CD14-positive monocyte (primary cell): ENCODE measurements around the gene C7. TPM values are rescaled to one million over a fixed set of nuclear protein-coding genes. Genes with fewer than 3 reads are reported as not detected.

Source experiments
- DNase-seq, 3 donors: peaks; one replicate each; pipeline ENCODE4 v3.0.0-alpha.2; 2011 to 2022
- H2AFZ ChIP-seq: 2 replicates; pipeline ENCODE4 v1.6.0; 2012; ENCODE audit warnings: mild to moderate bottlenecking, low read depth, low read length, inconsistent platforms; ENCODE audit not compliant: insufficient read depth, poor library complexity, severe bottlenecking
- H3K27ac ChIP-seq, 2 donors: 1 replicate in 1 of 2; 2 replicates in 1 of 2; pipeline ENCODE4 v1.5.1; 2012 to 2013; ENCODE audit warnings: low read length in 2 of 2, control low read depth in 1 of 2, inconsistent platforms in 1 of 2, low read depth in 1 of 2, mild to moderate bottlenecking in 1 of 2
- H3K27me3 ChIP-seq, 2 donors: one replicate each; pipeline versions ENCODE4 v1.6.0 to v1.6.1; 2011 to 2013; ENCODE audit warnings: low read length in 2 of 2; ENCODE audit not compliant: control insufficient read depth in 2 of 2, insufficient read depth in 2 of 2
- H3K36me3 ChIP-seq, 2 donors: replicated peaks in 1 of 2; 1 replicate in 1 of 2; 2 replicates in 1 of 2; pipeline versions ENCODE4 v1.5.1 to v1.6.1; 2012 to 2013; ENCODE audit warnings: low read length in 2 of 2, control low read depth in 1 of 2, inconsistent platforms in 1 of 2, mild to moderate bottlenecking in 1 of 2; ENCODE audit not compliant: insufficient read depth in 2 of 2, control insufficient read depth in 1 of 2
- H3K4me1 ChIP-seq, 2 donors: 1 replicate in 1 of 2; 2 replicates in 1 of 2; pipeline versions ENCODE4 v1.5.1 to v1.6.1; 2012 to 2013; ENCODE audit warnings: low read length in 2 of 2, control low read depth in 1 of 2, inconsistent platforms in 1 of 2, mild to moderate bottlenecking in 1 of 2, moderate library complexity in 1 of 2; ENCODE audit not compliant: insufficient read depth in 2 of 2, control insufficient read depth in 1 of 2
- H3K4me2 ChIP-seq: replicated peaks from 2 replicates; pipeline ENCODE3; 2012; ENCODE audit warnings: low read length, moderate library complexity, mild to moderate bottlenecking; ENCODE audit not compliant: poor library complexity, severe bottlenecking; ENCODE audit errors: extremely low read depth
- H3K4me3 ChIP-seq, 3 experiments: fragments of 200-600 bp in 1 of 3; sonication (generic) in 1 of 3; replicated peaks in 1 of 3; 1 replicate in 2 of 3; 2 replicates in 1 of 3; pipeline ENCODE4 v1.5.1; 2011 to 2013; ENCODE audit warnings: low read length in 3 of 3, mild to moderate bottlenecking in 3 of 3, control low read depth in 2 of 3, low read depth in 2 of 3, inconsistent platforms in 1 of 3, moderate library complexity in 1 of 3
- H3K79me2 ChIP-seq: 2 replicates; pipeline ENCODE4 v1.6.0; 2012; ENCODE audit warnings: mild to moderate bottlenecking, control low read depth, inconsistent platforms, low read length, moderate library complexity; ENCODE audit not compliant: insufficient read depth
- H3K9ac ChIP-seq: 2 replicates; pipeline ENCODE4 v1.6.0; 2017; ENCODE audit warnings: low read length, mild to moderate bottlenecking; ENCODE audit not compliant: insufficient read depth, poor library complexity, severe bottlenecking
- H3K9me3 ChIP-seq, 2 donors: replicated peaks in 1 of 2; 1 replicate in 1 of 2; 2 replicates in 1 of 2; pipeline versions ENCODE4 v1.5.1 to v1.6.1; 2012 to 2013; ENCODE audit warnings: low read length in 2 of 2, control low read depth in 1 of 2; ENCODE audit not compliant: control insufficient read depth in 1 of 2, insufficient read depth in 1 of 2
- H4K20me1 ChIP-seq: 2 replicates; pipeline ENCODE4 v1.6.0; 2012; ENCODE audit warnings: mild to moderate bottlenecking, low read length, control low read depth, moderate library complexity; ENCODE audit not compliant: insufficient read depth
- H3K27ac Mint-ChIP-seq, 7 donors: one replicate each; pipeline ENCODE4 v1.8.0; 2020; ENCODE audit warnings: mild to moderate bottlenecking in 7 of 7, mixed read lengths in 7 of 7, moderate library complexity in 6 of 7, inconsistent platforms in 2 of 7
- H3K27me3 Mint-ChIP-seq, 3 donors: one replicate each; pipeline ENCODE4 v1.8.0; 2021 to 2022; ENCODE audit warnings: low read depth in 3 of 3, mild to moderate bottlenecking in 3 of 3, mixed read lengths in 3 of 3, moderate library complexity in 3 of 3, inconsistent platforms in 1 of 3
- H3K36me3 Mint-ChIP-seq, 2 donors: one replicate each; pipeline ENCODE4 v1.8.0; 2020; ENCODE audit warnings: mixed read lengths in 2 of 2, inconsistent platforms in 1 of 2, mild to moderate bottlenecking in 1 of 2
- H3K4me1 Mint-ChIP-seq: one replicate; pipeline ENCODE4 v1.8.0; 2020; ENCODE audit warnings: mild to moderate bottlenecking, mixed read lengths
- H3K4me3 Mint-ChIP-seq, 2 donors: one replicate each; pipeline ENCODE4 v1.8.0; 2020; ENCODE audit warnings: mild to moderate bottlenecking in 2 of 2, mixed read lengths in 2 of 2, moderate library complexity in 1 of 2
- H3K9me3 Mint-ChIP-seq, 7 donors: one replicate each; pipeline ENCODE4 v1.8.0; 2020 to 2022; ENCODE audit warnings: mixed read lengths in 7 of 7, mild to moderate bottlenecking in 6 of 7, moderate library complexity in 6 of 7, inconsistent platforms in 2 of 7
- WGBS: methylation state at CpG from one replicate; pipeline ENCODE4 v1.1.5; 2013; ENCODE audit warnings: missing lambda C conversion rate; ENCODE audit not compliant: insufficient coverage; 5-methylcytosine and 5-hydroxymethylcytosine counted together
- intact Hi-C, 2 donors: fragments of 100-400 bp; cut with micrococcal nuclease; formaldehyde crosslinking; loops; one replicate each; pipeline versions ENCODE4 v1.15.0 to v1.15.1; 2023
- polyA plus RNA-seq, 3 donors: library from polyadenylated mRNA; depleted of rRNA in 1 of 3; unstranded in 2 of 3; stranded (reverse) in 1 of 3; fragments of 300-500 nt in 2 of 3; fragments of >200 nt in 1 of 3; fragmentation: Illumina TruSeq in 2 of 3; gene quantifications; 1 replicate in 2 of 3; 2 replicates in 1 of 3; pipeline ENCODE4 v1.2.3, GENCODE V29; 2012 to 2021
- TF ChIP-seq, protein P1 (sequence below): fragments of 200-600 bp; IDR thresholded peaks from one replicate; pipeline ENCODE4 v1.8.0; 2022; ENCODE audit warnings: antibody characterized with exemption, mild to moderate bottlenecking

Gene C7
- polyA plus RNA-seq, 3 donors, result 0.12 TPM; not detected in 2

DNA sequence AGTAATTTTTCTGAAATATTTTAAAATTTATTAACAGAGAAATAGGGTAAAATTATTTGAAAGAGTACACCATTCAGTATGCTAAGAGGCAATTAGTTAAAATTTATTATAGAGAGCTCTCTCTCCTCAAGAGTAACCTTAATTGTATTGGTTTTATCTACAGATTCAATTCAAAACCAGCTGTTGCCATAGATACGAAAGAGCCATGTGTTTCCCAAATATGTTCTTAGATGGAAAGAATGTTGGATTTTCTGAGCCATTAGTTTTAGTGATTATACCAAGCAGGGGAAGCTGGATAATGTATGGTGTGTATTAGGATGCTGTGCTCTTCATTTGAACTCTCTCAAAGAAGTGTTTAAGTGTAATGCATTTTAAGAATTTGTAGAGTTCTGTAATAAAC, 27.8 kb downstream of the C7 start:
- H3K4me3 Mint-ChIP-seq, result no peak overlapping the region
- Histone ChIP-seq H4K20me1 (no peaks in the 10 kb centered on the region), H3K36me3 (no peaks in the 10 kb centered on the region), H3K4me2 (no peak overlapping the region), H3K4me1 (no peaks in the 10 kb centered on the region), H3K27me3 (no peaks in the 10 kb centered on the region), H2AFZ (no peak overlapping the region), H3K9me3 (no peaks in the 10 kb centered on the region), H3K27ac (no peak overlapping the region), H3K79me2 (no peaks in the 10 kb centered on the region), H3K9ac (no peak overlapping the region), H3K4me3 (no peak overlapping the region)
- no peaks in the 10 kb centered on the region for H3K4me1 Mint-ChIP-seq
- TF ChIP-seq, protein P1, sequence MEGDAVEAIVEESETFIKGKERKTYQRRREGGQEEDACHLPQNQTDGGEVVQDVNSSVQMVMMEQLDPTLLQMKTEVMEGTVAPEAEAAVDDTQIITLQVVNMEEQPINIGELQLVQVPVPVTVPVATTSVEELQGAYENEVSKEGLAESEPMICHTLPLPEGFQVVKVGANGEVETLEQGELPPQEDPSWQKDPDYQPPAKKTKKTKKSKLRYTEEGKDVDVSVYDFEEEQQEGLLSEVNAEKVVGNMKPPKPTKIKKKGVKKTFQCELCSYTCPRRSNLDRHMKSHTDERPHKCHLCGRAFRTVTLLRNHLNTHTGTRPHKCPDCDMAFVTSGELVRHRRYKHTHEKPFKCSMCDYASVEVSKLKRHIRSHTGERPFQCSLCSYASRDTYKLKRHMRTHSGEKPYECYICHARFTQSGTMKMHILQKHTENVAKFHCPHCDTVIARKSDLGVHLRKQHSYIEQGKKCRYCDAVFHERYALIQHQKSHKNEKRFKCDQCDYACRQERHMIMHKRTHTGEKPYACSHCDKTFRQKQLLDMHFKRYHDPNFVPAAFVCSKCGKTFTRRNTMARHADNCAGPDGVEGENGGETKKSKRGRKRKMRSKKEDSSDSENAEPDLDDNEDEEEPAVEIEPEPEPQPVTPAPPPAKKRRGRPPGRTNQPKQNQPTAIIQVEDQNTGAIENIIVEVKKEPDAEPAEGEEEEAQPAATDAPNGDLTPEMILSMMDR, result no peak
- peaks cover 0 to 6% (median 0%) of the 10 kb centered on the region in 3 donors for H3K27me3 Mint-ChIP-seq
- no peak overlapping the region for H3K27ac Mint-ChIP-seq
- no peak for DNase-seq
- no CpG with 5 or more reads among the region's 1 CpG for WGBS
- intact Hi-C loops, result no loop called here
- H3K36me3 Mint-ChIP-seq, result no peaks in the 10 kb centered on the region
- peaks cover 0 to 1% (median 0%) of the 10 kb centered on the region in 7 donors for H3K9me3 Mint-ChIP-seq

DNA sequence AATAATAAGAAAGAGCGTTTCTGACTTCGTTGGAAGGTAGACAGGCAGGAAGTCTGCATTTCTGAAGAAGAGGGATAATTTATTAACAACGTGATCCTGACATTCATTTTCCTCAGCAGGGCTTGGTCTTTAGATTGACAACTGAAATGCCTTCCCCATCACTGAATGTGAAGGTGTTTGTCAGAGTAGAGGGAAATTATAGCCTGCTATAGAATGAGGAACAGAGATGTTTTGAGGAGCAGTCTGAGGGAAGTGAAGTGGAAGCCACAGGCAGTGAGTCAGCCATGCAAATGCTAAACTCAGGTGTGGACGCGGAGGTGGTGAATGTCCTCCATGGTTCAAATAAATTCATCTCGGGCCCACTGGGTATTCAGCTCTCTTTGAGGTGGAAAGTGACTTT, 30.5 kb downstream of the C7 start:
- no peaks in the 10 kb centered on the region for H3K9me3 ChIP-seq
- Mint-ChIP-seq H3K4me3 (no peak overlapping the region), H3K36me3 (no peaks in the 10 kb centered on the region), H3K9me3 (peaks cover 0 to 1% (median 0%) of the 10 kb centered on the region in 7 donors), H3K27me3 (peaks cover 0 to 6% (median 0%) of the 10 kb centered on the region in 3 donors), H3K4me1 (no peaks in the 10 kb centered on the region), H3K27ac (no peak overlapping the region)
- no peak for DNase-seq
- H3K4me2 ChIP-seq, result no peak overlapping the region
- H3K27me3 ChIP-seq, result no peaks in the 10 kb centered on the region
- no peaks in the 10 kb centered on the region for H3K4me1 ChIP-seq
- H2AFZ ChIP-seq, result no peak overlapping the region
- no peaks in the 10 kb centered on the region for H3K79me2 ChIP-seq
- no peaks in the 10 kb centered on the region for H4K20me1 ChIP-seq
- 69% methylated on average over 3 of the region's 6 CpGs for WGBS
- no peaks in the 10 kb centered on the region for H3K36me3 ChIP-seq
- H3K4me3 ChIP-seq, result no peak overlapping the region
- TF ChIP-seq, protein P1, result no peak
- intact Hi-C loops, result no loop called here
- H3K9ac ChIP-seq, result no peak overlapping the region
- no peak overlapping the region for H3K27ac ChIP-seq
